ENCODE results near the gene CRY1. TPM values are rescaled to one million over a fixed set of nuclear protein-coding genes. Genes with fewer than 3 reads are reported as not detected.
"Not testable (repeated sequence)": the region's sequence is repeated elsewhere in the genome, so short reads cannot be mapped to it uniquely, and the experiment has no call there.

CRY1 gene
- polyA plus RNA-seq, 3 donors, result 6.1 to 12.8 (median 7.0) TPM

DNA sequence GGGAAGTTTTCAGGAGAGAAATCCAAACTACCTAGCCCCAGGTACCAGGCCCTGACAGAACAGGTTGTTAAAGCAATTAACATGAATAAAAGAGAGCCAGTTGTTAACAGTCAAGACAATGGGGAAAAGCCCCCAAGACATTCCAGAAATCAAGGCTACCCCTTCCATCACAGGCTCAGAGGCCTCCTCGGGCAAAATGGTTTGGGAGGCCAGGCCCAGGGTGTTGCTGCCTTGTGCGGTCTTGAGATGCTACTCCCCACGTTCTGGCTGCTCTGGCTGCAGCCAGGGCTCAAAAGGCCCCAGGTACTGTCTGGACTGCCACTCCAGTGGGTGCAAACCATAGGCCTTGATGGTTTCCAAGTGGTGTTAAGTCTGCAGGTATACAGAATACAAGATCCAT lies 7.0 kb downstream of the CRY1 start:
- H3K27ac ChIP-seq (ENCODE audit: low read depth, low read length), result no peak overlapping the region
- WGBS, 3 donors, result 91 to 96% (median 91%) methylated on average over 3 of the region's 3 CpGs

DNA sequence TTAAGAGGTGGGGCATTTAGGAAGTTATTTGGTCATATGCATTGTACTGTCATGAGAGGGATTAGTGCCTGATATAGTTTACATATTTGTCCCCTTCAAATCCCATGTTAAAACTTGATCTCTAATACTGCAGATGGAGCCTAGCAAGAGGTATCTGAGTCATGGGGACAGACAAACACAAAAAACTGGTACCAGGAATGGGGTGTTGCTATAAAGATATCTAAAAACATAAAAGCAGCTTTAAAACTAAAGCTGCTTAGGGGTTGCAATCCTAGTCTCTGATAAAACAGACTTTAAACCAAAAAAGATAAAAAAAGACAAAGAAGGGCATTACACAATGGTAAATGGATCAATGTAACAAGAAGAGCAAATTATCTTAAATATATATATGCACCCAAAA lies 11.6 kb downstream of the CRY1 start:
- no peak overlapping the region for H3K27ac ChIP-seq (ENCODE audit: low read depth, low read length)

DNA sequence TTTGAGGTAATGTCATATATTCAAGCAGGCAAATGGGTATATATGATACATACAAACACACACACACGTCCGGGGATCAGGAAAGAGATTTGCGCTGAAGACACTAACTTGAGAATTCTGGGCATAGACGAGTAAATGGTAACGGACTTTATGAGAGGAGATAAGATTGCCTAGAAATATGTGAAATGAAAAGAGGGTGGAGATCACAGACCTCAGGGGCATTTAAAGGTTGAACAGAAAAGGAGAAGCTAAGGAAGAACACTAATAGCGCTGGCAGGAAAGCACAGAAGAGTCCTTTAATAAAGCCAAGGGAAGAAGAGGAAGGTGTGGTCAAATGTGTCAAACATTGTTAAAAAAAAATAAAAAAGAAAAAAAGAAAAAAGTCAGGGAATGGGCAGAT lies 13.1 kb downstream of the CRY1 start:
- WGBS, 3 donors, result 62 to 78% (median 69%) methylated on average over 6 of the region's 6 CpGs
- no peak overlapping the region for H3K27ac ChIP-seq (ENCODE audit: low read depth, low read length)

DNA sequence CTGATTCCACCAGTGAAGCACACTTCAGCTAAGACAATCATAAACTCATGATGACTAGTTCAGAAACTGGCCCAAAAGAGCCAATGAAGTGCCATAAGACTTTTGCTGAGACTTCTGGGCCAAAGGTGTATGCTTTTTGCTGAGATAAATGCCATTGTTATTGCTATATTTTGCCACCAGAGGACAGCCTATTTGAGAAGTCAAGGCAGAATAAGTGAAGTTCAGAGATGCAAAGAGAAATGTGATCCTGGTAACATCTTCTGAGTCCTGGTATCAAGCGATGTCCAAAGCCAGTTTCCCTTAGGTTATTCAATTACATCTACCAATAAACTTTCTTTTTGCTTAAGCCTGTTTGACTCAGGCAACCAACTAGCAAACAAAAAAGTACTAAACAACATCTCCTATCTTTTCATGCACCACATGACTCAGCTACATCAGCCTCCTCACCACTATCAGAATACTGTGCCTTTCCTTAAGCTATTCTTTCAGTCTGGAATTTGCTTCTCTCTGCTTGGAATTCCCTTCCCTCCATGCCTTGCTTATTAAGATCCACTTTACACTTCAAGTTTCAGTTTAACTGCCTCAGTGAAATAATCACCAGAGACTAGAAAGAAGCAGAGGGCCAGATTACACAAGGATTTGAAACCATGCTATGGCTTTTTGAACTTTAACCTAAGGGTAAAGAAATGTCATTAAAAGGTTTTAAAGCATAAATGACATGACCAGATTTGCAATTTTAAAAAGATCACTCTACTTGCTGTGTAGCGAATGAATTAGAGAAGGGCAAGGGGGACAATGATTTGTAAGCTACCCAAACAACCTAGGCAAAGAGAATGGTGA lies 14.0 kb downstream of the CRY1 start:
- WGBS, 3 donors, result 94 to 95% (median 95%) methylated on average over 2 of the region's 2 CpGs
- no peak overlapping the region for H3K27ac ChIP-seq (ENCODE audit: low read depth, low read length)

DNA sequence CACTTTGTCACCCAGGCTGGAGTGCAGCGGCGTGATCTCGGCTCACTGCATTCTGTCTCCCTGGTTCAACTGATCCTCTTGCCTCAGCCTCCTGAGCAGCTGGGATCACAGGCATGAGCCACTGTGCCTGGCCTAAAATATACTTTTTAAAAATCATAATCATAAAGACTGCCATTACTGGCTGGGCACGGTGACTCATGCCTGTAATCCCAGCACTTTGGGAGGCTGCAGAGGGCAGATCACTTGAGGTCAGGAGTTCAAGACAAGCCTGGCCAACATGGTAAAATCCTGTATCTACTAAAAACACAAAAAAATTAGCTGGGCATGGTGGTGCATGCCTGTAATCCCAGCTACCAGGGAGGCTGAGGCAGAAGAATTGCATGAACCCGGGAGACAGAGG lies 20.1 kb downstream of the CRY1 start:
- not testable (repeated sequence) for H3K27ac ChIP-seq (ENCODE audit: low read depth, low read length)
- 91 to 96% (median 92%) methylated on average over 5 of the region's 5 CpGs for WGBS, 3 donors

DNA sequence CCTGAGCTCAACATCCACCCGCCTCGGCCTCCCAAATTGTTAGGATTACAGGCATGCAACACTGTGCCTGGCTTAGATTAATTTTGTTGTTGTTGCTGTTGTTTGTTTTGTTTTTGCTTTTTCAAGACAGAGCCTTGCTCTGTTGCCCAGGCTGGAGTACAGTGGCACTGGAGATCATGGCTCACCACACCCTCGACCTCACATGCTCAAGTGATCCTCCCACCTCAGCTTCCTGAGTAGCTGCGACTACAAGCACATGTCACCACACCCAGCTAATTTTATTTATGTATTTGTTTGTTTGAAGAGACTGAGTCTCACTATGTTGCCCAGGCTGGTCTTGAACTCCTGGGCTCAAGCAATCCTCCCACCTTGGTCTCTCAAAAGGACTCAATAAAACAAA lies 26.7 kb downstream of the CRY1 start:
- WGBS, 3 donors, result 88 to 95% (median 93%) methylated on average over 4 of the region's 4 CpGs
- H3K27ac ChIP-seq (ENCODE audit: low read depth, low read length), result no peak overlapping the region

DNA sequence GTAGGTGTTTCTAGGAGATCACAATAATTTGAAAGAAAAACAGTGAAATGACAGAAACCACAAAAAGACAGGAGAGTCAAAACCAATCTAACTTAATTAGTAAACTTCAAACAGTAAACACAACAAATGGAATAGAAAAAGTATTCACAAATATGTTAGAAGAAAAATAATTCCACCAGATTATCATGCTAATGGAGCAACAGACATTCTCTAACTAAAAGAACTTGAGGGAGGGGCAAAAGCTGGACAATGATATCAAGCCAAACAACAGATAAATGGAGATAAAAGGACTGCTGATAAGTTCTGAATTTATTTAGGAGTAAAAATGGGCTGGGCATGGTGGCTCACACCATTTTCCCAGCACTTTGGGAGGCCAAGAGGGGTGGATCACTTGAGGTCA lies 28.7 kb downstream of the CRY1 start:
- no peak overlapping the region for H3K27ac ChIP-seq (ENCODE audit: low read depth, low read length)

DNA sequence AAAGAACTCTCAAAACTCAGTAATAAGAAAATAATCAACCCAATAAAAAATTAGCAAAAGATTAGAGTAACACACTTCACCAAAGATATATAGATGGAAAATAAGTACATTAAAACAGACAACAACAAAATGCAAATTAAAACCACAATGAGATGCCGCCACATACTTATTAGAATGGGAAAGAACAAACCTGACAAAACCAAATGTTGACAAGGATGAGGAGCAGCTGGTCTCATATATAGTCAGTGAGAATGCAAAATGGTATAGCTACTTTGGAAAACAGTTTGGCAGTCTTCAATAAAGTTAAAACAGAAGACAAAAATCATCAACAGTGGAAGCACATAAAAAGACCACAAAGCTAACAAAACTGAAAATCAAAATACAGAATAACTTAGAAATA lies 29.1 kb downstream of the CRY1 start:
- WGBS, 3 donors, result 97 to 100% (median 100%) methylated on average over 1 of the region's 1 CpG
- no peak overlapping the region for H3K27ac ChIP-seq (ENCODE audit: low read depth, low read length)

DNA sequence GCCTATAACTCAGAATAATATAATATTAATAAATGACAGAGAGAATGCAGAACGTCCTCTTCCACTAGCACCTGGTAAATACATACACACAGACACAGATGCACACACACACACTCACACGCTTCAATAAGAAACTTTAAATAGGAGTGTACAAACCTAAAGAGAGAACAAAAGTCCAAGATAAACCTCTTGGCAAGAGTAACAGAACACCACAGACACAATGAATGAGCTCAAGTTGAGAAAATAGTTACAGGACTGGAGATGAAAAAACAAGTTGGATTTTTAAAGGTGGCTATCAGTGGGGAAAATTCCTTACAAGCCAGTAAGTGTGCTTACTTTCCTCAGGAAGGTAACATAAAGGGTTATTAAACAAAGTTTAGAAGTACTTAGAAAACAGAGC lies 35.2 kb downstream of the CRY1 start:
- WGBS, 3 donors, result 49 to 78% (median 70%) methylated on average over 2 of the region's 2 CpGs
- H3K27ac ChIP-seq (ENCODE audit: low read depth, low read length), result no peak overlapping the region

DNA sequence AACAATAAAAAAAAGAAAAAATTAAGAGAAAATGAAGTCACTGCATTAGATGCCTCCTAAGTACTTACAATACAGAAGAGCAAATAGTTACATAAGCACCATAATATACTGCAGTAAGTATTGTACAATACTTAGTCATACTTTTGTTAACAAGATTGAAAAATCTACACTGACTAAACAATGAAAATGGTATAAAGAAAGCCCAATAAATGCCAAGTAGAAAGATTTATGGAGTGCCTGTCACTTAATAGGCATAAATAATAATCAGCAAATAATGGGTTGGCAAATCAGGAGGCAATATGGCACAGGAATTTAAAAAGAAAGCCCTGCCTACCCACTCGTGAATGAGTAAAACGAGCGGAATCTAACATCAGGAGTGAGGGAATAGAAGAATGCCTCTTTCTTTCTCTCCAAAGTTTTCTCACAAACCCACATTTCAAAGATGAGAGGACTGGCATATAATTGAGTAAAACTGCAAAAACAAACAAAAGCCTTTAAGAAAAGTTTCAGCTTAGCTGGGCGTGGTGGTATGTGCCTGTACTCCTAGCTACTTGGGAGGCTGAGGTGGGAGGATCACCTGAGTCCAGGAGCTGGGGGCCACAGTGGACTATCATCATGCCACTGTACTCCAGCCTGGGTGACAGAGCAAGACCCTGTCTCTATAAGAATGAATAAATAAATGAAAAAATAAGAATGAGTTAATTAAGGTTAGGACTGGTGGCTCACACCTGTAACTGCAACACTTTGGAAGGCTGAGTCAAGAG lies 36.1 kb downstream of the CRY1 start:
- WGBS, 3 donors, result 71 to 87% (median 82%) methylated on average over 4 of the region's 4 CpGs
- no peak overlapping the region for H3K27ac ChIP-seq (ENCODE audit: low read depth, low read length)

DNA sequence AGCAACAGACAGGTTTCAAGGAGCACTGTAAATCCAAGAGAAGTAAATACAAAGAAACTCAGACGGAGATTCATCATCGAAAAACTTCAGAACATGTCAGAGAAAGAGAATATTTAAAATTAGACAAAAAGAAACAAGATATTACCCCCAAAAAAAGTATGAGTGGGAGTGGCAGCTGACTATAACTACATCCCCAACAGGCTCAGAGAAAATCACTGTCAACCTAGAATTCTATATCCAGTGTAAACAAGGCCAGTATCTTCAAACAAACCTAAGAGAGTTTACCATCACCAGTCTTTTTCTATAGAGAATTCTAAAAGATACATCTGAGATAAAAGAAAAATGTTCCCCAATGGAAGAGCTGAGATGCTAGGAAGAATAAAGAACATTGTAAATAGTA lies 39.6 kb downstream of the CRY1 start:
- no peak overlapping the region for H3K27ac ChIP-seq (ENCODE audit: low read depth, low read length)
- WGBS, 3 donors, result 96 to 98% (median 96%) methylated on average over 2 of the region's 2 CpGs

DNA sequence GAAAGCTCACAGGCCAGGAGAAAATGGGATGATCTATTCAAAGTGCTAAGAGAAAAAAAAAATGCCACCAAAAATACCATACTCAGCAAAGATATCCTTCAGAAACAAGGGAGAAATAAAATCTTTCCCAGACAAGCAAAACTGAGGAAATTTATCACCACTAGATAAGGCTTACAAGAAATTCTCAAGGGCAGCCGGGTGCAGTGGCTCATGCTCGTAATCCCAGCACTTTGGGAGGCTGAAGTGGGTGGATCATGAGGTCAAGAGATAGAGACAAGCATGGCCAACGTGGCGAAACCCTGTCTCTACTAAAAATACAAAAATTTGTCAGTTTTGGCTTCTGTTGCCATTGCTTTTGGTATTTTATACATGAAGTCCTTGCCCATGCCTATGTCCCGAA lies 48.2 kb downstream of the CRY1 start:
- WGBS, 3 donors, result 83 to 91% (median 91%) methylated on average over 5 of the region's 5 CpGs

DNA sequence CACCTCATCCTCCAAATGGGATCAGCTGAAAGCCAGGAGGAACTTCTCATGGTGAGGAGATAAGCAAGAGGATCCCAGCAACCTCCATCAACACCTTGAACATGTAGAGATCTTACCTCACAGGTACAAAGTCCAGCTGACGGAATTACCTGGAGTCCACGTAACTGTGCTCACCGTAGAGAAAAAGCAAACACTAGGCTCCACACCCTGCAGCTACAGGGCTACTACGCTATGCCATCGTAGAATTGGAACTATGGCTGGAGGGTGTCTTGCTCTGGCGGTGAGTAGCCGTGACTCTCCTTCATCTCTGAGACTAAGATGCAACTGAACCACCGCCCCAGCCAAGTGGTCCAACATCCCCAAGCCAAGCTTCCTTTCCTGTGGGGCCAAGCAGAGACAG lies 50.5 kb downstream of the CRY1 start:
- 67 to 90% (median 89%) methylated on average over 8 of the region's 8 CpGs for WGBS, 3 donors

More for the DNA sequence above, 48.2 kb downstream of the CRY1 start:
- no peak overlapping the region for H3K27ac ChIP-seq (ENCODE audit: low read depth, low read length)

DNA sequence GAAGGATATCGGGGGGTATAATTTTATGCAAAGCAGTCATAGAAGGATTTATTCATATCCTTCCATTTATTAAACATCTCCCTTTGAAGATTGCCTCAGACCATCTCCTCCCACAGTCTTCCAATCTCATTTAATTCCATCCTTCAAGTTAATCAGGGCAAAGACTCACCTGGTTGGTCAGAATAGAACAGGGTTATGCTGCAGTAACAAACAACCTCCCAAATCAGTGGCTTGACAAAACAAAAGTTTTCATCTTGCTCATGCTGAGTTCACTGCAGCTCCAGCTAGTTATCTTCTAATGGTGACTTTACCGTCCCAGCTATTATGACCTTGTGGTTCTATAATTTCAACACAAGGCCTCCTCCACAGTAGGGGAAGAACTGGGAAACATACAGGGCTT lies 57.6 kb downstream of the CRY1 start:
- H3K27ac ChIP-seq (ENCODE audit: low read depth, low read length), result no peak overlapping the region
- WGBS, 3 donors, result 85 to 95% (median 90%) methylated on average over 2 of the region's 2 CpGs

More for the DNA sequence above, 50.5 kb downstream of the CRY1 start:
- no peak overlapping the region for H3K27ac ChIP-seq (ENCODE audit: low read depth, low read length)

DNA sequence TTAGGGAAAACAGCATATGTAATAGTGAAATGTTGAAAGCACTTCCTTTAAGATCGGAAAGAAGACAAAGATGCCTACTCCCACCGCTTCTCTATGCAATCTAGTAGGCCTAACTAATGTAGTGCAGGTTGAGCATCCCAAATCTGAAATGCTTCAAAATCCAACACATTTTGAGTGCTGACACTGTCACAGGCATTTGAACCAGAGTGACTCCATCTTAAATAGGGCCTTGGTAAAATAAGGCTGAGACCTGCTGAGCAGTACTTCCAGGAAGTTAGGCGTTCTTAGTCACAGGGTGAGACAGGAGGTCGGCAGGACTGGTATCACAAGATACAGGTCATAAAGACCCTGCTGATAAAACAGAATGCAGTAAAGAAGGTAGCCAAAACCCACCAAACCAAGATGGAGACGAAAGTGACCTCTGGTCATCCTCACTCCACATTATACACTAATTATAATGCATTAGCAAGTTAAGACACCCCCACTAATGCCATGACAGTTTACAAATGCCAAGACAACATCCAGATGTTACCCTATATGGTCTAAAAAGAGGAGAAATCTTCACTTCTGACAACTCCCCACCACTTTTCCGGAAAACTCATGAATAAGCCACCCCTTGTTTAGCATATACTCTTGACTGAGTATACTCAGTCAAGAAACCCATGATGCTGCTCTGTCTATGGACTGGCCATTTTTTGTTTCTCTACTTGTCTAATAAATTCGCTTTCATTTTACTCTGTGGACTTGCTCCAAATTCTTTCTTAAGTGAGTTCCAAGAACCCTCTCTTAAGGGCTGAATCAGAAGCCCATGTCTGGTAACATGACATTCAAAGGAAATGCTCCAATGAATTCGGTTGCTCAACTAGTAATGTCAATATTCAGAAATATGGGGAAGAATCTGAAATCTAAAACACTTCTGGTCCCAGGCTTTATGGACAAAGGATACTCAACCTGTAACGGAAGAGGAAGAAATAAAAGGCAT lies 59.3 kb downstream of the CRY1 start:
- WGBS, 3 donors, result 87 to 94% (median 91%) methylated on average over 9 of the region's 9 CpGs
- H3K27ac ChIP-seq (ENCODE audit: low read depth, low read length), result no peak overlapping the region

DNA sequence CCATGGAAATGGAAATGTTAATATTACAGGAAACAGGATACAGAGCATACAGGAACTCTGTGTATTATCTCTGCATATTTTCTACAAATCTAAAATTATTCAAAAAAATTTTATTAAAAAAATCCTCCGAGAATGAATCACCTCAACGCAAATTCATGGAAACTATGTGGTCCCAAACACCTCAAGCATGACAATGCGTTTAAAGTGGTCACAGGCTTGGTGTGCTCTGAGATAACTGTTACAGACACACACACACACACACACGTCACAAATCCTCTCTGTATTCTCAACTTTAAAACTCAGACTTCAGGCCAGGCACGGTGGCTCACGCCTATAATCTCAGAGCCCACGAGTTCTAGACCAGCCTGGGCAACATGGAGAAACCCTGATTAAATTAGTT lies 61.1 kb downstream of the CRY1 start:
- no peak overlapping the region for H3K27ac ChIP-seq (ENCODE audit: low read depth, low read length)
- 76 to 85% (median 84%) methylated on average over 7 of the region's 7 CpGs for WGBS, 3 donors

DNA sequence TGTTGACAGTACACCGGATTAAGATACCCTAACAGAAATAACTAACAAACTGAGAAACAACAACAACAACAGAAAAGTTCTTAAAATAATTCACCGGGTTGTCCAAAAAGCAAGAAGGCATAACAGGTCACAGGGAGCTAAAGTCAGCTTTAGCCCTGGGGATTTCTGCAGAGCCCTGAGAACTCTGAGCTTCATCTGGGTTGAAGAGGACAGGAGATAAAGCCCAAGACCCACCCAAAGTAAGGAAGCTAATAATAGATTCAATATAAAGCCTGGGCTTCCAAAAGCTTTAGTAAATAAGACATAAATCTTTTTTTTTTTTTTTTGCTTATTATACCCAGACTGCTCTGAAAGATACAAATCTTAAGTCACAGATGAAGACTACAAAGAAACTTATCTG lies 62.3 kb downstream of the CRY1 start:
- H3K27ac ChIP-seq (ENCODE audit: low read depth, low read length), result no peak overlapping the region
- 53 to 86% (median 76%) methylated on average over 2 of the region's 2 CpGs for WGBS, 3 donors

DNA sequence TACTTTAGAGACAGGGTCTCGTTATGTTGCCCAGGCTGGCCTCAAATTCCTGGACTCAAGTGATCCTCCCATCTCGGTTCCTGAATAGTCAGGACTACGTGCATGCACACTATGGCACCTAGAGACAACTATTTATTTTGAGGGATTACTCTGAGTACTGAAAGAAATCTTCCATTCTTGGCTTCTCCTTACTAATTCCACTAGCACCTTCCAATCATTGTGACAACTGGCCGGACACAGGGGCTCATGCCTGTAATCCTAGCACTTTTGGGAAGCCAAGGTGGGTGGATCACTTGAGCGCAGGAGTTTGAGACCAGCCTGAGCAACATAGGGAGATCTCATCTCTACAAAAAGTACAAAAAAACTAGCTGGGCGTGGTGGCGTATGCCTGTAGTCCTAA lies 64.3 kb downstream of the CRY1 start:
- WGBS, 3 donors, result 84 to 91% (median 90%) methylated on average over 7 of the region's 7 CpGs
- no peak overlapping the region for H3K27ac ChIP-seq (ENCODE audit: low read depth, low read length)

DNA sequence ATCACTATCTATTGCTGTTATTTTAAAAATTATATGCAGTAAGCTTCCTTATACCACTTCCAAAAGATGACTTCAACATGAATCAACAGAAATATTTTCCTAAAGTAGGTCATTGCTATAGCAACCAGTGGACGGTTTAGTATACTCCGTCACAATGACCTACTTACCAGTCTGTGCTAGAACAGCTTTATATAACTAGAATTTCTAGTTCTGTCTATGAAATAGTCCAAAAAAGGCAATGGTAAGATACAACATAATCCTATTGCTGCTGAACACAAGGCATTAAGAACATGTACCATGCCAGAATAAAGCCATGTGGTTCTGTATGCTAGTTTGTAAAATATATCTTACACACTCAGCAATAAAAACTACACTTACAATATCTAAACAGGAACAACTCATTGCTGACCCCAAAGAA lies 65.7 kb downstream of the CRY1 start:
- no peak overlapping the region for H3K27ac ChIP-seq (ENCODE audit: low read depth, low read length)

More for the DNA sequence above, 65.7 kb downstream of the CRY1 start:
- WGBS, 3 donors, result 2 to 36% (median 9%) methylated on average over 2 of the region's 2 CpGs
